Stimulated activated CD8-positive, alpha-beta memory T cell treated with anti-CD3 and anti-CD28 coated beads, Interleukin-15, amount 100 ng/mL, for 1 hour (primary cell): ENCODE measurements around the gene HACD1.

Experiments used
- DNase-seq: peaks from one replicate; pipeline ENCODE4 v3.0.0-alpha.2; 2020; ENCODE audit warnings: low read depth

Gene HACD1

DNA sequence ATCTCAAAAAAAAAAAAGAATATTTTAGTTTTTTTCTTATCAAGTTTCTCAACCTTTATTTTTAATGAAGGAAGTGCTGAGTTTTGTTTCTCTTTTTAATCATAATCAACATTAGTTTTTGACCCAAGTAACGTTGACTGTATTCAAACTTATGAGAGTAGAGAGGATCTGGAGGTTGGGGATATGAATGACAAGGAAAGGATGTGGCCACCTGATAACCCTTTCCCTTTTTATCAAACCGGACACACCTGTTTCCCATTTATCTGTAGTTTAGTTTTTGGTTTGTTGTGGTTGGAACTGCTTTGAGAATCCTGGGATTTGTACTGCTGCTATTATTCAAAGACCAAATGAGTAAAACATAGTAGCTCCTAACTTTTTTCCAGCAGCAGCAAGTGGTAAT lies 38.6 kb downstream of the HACD1 start:
- DNase-seq = no peak

DNA sequence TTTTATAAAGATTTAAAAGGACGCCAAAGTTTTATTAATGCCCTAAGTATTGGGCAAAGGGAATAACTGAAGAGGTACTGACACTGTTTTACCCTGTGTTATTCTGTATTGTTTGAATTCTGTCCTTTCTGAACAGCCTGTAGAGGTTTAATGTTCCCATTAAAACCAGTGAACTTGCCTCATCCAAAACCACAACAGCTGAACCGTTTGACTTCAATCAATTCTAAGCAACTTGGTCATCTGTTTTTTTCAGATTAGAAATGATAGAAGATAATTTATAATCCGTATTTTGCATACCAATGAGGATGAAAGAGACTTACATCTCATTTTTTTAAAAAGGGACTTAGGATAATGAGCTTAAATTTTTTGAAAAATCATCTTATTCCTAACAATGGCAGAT lies 40.4 kb downstream of the HACD1 start:
- no peak for DNase-seq

DNA sequence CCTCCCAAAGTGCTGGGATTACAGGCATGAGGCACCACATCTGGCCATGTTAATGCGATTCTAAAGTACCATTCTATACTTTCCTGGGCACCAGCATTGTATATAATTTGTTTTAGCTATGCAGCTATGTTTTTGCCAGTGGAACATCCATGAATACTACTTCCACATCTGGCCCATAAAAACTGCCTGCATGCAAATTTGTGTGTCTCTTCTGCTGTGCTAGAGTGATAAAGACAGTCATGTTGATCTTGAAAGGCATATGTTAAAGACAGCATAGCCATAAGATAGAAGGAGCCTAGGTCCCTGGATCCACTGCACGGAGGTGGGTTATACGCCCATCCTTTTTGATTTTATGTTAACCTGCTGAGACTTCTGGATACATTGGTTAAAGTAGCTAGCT lies 52.3 kb downstream of the HACD1 start:
- DNase-seq = no peak

DNA sequence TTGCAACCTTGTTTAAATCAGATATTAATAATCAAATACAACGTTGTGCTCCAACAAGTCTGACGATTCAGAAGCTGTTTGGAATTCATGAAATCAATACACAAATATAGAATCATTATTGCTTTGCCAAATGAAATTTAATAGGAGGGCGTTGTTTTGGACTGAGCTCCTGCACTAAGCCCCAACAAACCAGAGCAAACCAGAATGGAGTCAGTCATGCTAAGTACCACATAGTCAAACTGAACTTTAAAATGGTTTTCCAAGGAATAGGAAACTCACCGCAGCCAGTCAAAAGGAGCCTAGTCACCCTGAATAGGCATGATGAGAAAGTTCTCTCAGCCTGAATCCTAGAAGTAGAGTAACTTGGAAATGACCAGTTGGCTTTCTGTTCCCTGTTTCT lies 53.7 kb downstream of the HACD1 start:
- DNase-seq = no peak

DNA sequence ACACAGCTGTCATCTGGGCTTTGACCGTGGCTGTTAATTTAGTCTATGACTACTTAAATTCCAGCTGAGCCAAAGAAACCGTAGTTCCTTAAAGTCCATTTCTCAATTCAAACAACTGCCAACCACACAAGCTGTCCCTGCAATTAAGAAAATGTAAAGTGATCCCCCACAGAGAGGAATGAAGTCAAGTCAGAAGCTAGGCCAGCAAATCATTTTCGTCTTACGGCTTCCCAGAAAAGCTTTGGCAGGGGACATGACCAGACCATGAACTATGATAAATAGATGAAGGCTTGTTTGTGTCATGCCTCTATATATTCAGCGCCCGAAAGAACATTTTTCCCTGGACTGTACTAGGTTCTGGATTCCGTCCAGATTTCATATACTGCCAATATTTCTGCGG lies 54.6 kb downstream of the HACD1 start:
- DNase-seq = no peak

DNA sequence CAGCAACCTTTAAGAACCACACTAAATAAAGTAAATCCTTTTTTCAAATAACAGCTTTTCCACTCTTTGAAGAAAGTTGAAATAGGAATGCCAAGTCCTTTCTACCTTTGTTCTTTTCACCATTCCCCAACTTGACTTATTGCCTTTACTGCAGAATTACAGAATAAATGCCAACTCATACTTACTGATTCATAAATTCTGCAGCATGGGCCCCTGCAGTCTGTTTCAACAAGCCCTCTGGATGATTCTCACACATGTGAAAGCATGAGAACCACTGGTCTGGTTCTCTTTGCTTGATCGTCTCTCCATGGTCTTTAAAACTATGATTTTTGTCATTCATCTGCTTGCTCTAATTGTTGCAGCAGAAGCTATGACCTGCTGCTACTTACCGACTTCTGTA lies 56.1 kb downstream of the HACD1 start:
- DNase-seq = no peak

DNA sequence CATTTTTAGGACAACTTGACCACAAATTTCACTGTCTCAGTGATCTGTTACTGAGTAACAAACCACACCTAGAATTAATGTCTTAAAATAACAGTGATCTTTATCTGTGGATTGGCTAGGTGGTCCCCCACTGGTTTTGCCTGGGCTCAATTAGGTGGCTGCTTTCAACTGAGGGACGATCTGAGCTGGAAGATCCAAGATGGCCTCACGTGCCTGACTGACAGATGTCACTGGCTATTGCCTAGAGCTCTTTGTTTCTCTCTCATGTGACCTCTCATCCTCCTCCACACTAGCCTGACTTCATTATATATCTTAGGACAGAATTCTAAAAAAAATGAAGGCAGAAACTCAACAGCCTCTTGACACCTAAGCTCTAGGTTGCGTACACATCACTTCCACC lies 59.7 kb downstream of the HACD1 start:
- no peak for DNase-seq

DNA sequence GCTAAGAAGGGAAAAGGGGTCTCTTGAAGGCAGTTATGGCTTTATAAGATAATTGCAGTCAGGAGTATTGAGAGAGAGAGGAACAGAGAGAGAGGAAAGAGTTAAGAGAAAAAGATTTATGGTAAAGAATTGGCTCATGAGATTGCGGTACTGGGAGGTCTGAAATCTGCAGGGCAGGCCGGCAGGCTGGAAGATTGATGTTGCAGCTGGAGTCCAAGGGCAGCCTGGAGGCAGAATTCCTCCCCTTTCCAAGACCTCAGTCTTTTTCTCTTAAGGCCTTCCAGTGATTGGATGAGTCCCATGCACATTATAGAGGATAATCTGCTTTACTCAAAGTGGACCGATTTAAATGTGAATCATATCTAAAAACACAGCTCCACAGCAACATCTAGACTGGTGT lies 68.4 kb downstream of the HACD1 start:
- no peak for DNase-seq

DNA sequence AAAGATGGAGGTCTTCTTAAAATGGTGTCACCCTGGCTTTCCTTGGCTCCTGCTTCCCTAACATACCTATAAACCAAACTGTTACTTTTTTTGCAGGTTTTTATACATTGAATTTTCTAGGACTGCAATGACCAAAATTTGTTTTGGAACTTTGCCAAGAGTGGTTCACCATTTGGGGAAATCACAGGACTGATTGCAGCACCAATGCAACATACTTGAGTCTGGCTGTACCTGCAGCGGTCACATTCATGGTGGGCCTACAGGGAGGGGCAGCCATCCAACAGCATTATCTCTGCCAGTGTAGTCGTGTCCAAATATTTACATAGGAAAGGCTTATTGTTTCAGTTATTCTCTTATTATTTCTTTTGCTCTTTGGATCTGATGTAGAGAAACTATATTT lies 69.0 kb downstream of the HACD1 start:
- no peak for DNase-seq

DNA sequence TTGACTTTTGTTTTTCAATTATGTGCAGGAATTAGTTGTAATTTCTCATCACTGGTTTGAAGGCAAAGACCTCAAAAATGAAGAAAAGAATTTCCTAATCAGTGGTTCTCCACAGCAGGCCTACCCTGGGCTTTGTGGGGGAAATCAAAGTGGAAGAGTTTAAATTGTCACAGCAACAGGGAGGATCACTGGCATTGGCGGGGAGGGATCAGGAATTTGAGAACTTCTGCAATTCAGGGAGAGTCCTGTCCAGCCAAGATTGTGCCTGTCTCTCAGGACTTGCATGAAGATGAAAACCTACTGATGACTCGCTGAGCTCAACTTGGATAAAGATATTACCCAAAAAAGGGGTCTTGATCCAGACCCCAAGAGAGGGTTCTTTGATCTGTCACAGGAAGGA lies 70.1 kb downstream of the HACD1 start:
- DNase-seq = no peak

DNA sequence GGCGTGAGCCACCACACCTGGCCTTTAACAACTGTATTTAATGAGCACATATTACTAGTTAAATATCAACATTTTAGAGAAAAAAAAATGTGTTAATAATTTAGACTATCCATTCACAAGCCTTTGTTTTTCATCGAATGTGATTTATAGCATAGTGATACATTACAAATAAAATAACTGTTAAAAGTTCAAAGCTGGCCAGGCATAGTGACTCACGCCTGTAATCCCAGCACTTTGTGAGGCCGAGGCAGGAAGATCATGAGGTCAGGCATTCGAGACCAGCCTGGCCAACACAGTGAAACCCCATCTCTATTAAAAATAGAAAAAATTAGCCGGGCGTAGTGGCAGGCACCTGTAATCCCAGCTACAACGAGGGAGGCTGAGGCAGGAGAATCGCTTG lies 72.7 kb downstream of the HACD1 start:
- no peak for DNase-seq
